GM12878 (cell line): ENCODE measurements around the gene SEMA5B. TPM values are rescaled to one million over a fixed set of nuclear protein-coding genes. Genes with fewer than 3 reads are reported as not detected.
A peak's percentile ranks its signal among the peaks of the same experiment; 100 is the strongest.

Experiments
- ATAC-seq: fragments of 200-7000 bp; cut with Tn5 transposase; 3 replicates; pipeline ENCODE4 v1.9.1; 2020; ENCODE audit warnings: mild to moderate bottlenecking, moderate library complexity
- BruUV-seq: library from RNA; stranded (reverse); fragments of 400-500 nt; replicated peaks from 2 replicates; lab custom pipeline; 2021; lab: Mats Ljungman, UMichigan
- CTCF ChIA-PET: fragments of 300-600 bp; sonication (Branson Sonifier 250); formaldehyde crosslinking; extraction: SDS; loops from one replicate; lab custom pipeline; 2021; ENCODE audit warnings: inconsistent platforms; lab: Yijun Ruan, JAX
- POLR2A ChIA-PET: fragments of 350-600 bp; formaldehyde crosslinking; extraction: SDS; loops from one replicate; lab custom pipeline; 2021; ENCODE audit warnings: inconsistent platforms; lab: Charles Lee
- RAD21 ChIA-PET: fragments of 300-600 bp; sonication (Branson Sonifier 250); formaldehyde crosslinking; loops from one replicate; lab custom pipeline; 2023; ENCODE audit warnings: antibody characterized with exemption; ENCODE audit not compliant: unreplicated experiment; lab: Charles Lee
- SMC1A ChIA-PET: fragments of 300-600 bp; sonication (Branson Sonifier 250); formaldehyde crosslinking; loops from one replicate; lab custom pipeline; 2023; ENCODE audit not compliant: unreplicated experiment, uncharacterized antibody; lab: Charles Lee
- DNase-seq: peaks from one replicate; pipeline ENCODE4 v3.0.0-alpha.2; 2011; ENCODE audit warnings: low read depth, low spot score
- FAIRE-seq: peaks from 3 replicates; lab custom pipeline; 2011; peaks lifted over from hg19 to GRCh38; lab: Jason Lieb, UNC
- H2AFZ ChIP-seq: 2 replicates; pipeline ENCODE4 v1.6.0; 2011; ENCODE audit warnings: low read depth, low read length, control low read depth; ENCODE audit not compliant: control insufficient read depth
- H3K27ac ChIP-seq: 2 replicates; pipeline ENCODE4 v1.5.1; 2011; ENCODE audit warnings: control low read depth; ENCODE audit not compliant: control insufficient read depth, insufficient read depth
- H3K27me3 ChIP-seq, 2 experiments: replicated peaks in 1 of 2; 2 replicates each; pipeline versions ENCODE4 v1.6.0 to v1.6.1; 2011; ENCODE audit warnings: low read length in 1 of 2; ENCODE audit not compliant: control insufficient read depth in 2 of 2, insufficient read depth in 2 of 2
- H3K36me3 ChIP-seq, 2 experiments: 2 replicates each; pipeline ENCODE4 v1.5.1; 2011; ENCODE audit warnings: low read length in 1 of 2; ENCODE audit not compliant: control insufficient read depth in 2 of 2, insufficient read depth in 2 of 2
- H3K4me1 ChIP-seq: 2 replicates; pipeline ENCODE4 v1.6.1; 2011; ENCODE audit warnings: mild to moderate bottlenecking, low read length, moderate library complexity, mixed read lengths; ENCODE audit not compliant: control insufficient read depth, insufficient read depth
- H3K4me2 ChIP-seq: 2 replicates; pipeline ENCODE4 v1.6.0; 2011; ENCODE audit warnings: control low read depth; ENCODE audit not compliant: control insufficient read depth, insufficient read depth
- H3K4me3 ChIP-seq: fragments of 200-600 bp; sonication (generic); 2 replicates; pipeline ENCODE4 v1.5.1; 2016
- H3K79me2 ChIP-seq: 2 replicates; pipeline ENCODE4 v1.6.0; 2011; ENCODE audit warnings: low read length; ENCODE audit not compliant: control insufficient read depth, insufficient read depth
- H3K9ac ChIP-seq: 2 replicates; pipeline ENCODE4 v1.8.0; 2011; ENCODE audit warnings: low read length, control low read depth, mixed read lengths; ENCODE audit not compliant: control insufficient read depth, insufficient read depth
- H3K9me3 ChIP-seq: replicated peaks from 3 replicates; pipeline ENCODE4 v1.5.1; 2011; ENCODE audit warnings: mild to moderate bottlenecking, low read length; ENCODE audit not compliant: control insufficient read depth, insufficient read depth
- H4K20me1 ChIP-seq: 2 replicates; pipeline ENCODE4 v1.6.0; 2011; ENCODE audit not compliant: control insufficient read depth, insufficient read depth
- IKZF1 ChIP-seq: fragments of 450-650 bp; conservative IDR thresholded peaks from 2 replicates; pipeline ENCODE4 v1.6.1; 2017; ENCODE audit warnings: antibody characterized with exemption, mild to moderate bottlenecking
- RUNX3 ChIP-seq: IDR thresholded peaks from 2 replicates; pipeline ENCODE4 v1.6.1; 2012; ENCODE audit warnings: low read length, inconsistent platforms
- WGBS: methylation state at CpG from one replicate; pipeline ENCODE4 v1.1.6; 2016; ENCODE audit warnings: low lambda C conversion rate; ENCODE audit not compliant: insufficient replicate concordance, insufficient coverage; ENCODE audit errors: missing lambda C conversion rate; 5-methylcytosine and 5-hydroxymethylcytosine counted together
- in situ Hi-C: fragments of 300-500 bp; cut with MboI; formaldehyde crosslinking; loops from 9 replicates; pipeline ENCODE4 v1.14.3; 2018; ENCODE audit warnings: mixed read lengths
- intact Hi-C: fragments of 100-400 bp; cut with micrococcal nuclease; formaldehyde crosslinking; loops from one replicate; pipeline ENCODE4 v1.14.2; 2022; ENCODE audit not compliant: unreplicated experiment
- polyA plus RNA-seq, 11 experiments: library from polyadenylated mRNA; depleted of rRNA in 4 of 11; unstranded in 6 of 11; stranded (reverse) in 5 of 11; fragments of >200 nt; fragmentation: Nextera tagmentation in 4 of 11; fragmentation: Illumina TruSeq in 1 of 11; extraction: Ambion mirVana in 4 of 11; extraction: Trizol in 1 of 11; gene quantifications; 1 replicate in 1 of 11; 2 replicates in 10 of 11; pipeline versions ENCODE4 v1.2.1 to v1.2.3, GENCODE V29; 2011 to 2016; ENCODE audit warnings: inconsistent platforms in 2 of 11, missing spikeins in 2 of 11, low read depth in 1 of 11
- total RNA-seq, 4 experiments: library from RNA; depleted of rRNA in 3 of 4; stranded (reverse); fragments of >200 nt in 3 of 4; fragmentation: Illumina TruSeq in 1 of 4; extraction: Trizol in 1 of 4; gene quantifications; 2 replicates each; pipeline versions ENCODE4 v1.2.1 to v1.2.3, GENCODE V29; 2013 to 2021
- TF ChIP-seq, protein P1 (sequence below): fragments of 450-650 bp; IDR thresholded peaks from 2 replicates; pipeline ENCODE4 v1.6.1; 2016; ENCODE audit warnings: mild to moderate bottlenecking
- TF ChIP-seq, protein P2 (sequence below): IDR thresholded peaks from 2 replicates; pipeline ENCODE4 v1.6.1; 2011; ENCODE audit warnings: borderline replicate concordance, low read depth, mild to moderate bottlenecking, moderate library complexity, mixed read lengths, low read length; ENCODE audit not compliant: insufficient read depth; ENCODE audit errors: extremely low read length

SEMA5B gene
- total and polyA plus RNA-seq, 10 of the 15 experiments (the other 5 are each of a cell fraction or from before 2014, with no cell fraction given): 0.05 TPM; not detected in 9

DNA sequence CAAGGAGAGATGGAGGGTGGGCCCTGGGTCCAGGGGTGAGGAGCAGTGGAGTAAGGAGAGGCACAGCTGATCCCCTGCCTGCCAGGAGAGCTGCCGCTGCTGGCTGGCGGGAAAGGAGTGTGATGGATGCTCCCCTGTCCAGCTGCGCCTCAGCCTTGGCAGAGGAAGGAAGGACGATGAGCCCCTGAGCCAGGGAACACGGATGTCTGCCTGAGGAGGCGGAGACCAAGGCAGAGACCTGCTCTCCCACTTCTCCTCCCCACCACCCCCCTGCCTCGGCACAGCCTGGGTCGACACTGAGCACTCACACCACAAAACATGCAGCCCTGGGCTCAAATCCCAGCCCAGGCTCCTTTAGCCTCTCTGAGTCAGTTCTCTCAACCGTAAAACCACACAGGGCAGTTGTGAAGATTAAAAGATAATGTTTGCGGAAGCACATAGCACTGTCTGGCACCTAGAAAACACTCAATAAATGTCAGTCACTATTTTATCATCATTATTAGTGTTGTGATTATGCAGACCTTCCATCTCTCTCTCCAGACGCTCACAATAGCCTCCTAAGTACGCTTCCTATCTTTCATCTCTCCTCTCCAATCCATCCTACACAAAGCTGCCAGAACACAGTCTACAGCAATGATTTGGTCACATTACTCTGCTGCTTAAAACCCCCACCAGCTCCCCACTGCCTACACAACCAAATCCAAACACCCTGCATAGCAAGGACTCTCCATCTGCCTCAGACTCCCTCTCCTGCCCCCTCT lies 52.2 kb downstream of the SEMA5B start:
- SMC1A ChIA-PET: interaction anchor here (0.7 to 1.4 kb wide), 3 partner anchors 29 to 596 kb away, joined by 3 to 4 read pairs (median 3); no protein-coding TSS in a partner anchor
- RAD21 ChIA-PET: no interaction called here
- no peaks in the 10 kb centered on the region for H4K20me1 ChIP-seq
- TF ChIP-seq IKZF1 (peak; percentile 15; the same call in 1 of the 2 replicates), RUNX3 (peak; percentile 28; the same call in 1 of the 2 replicates)
- TF ChIP-seq, protein P1, sequence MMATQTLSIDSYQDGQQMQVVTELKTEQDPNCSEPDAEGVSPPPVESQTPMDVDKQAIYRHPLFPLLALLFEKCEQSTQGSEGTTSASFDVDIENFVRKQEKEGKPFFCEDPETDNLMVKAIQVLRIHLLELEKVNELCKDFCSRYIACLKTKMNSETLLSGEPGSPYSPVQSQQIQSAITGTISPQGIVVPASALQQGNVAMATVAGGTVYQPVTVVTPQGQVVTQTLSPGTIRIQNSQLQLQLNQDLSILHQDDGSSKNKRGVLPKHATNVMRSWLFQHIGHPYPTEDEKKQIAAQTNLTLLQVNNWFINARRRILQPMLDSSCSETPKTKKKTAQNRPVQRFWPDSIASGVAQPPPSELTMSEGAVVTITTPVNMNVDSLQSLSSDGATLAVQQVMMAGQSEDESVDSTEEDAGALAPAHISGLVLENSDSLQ: peak; percentile 36; the same call in 1 of the 2 replicates
- TF ChIP-seq, protein P2, sequence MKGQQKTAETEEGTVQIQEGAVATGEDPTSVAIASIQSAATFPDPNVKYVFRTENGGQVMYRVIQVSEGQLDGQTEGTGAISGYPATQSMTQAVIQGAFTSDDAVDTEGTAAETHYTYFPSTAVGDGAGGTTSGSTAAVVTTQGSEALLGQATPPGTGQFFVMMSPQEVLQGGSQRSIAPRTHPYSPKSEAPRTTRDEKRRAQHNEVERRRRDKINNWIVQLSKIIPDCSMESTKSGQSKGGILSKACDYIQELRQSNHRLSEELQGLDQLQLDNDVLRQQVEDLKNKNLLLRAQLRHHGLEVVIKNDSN: no peak
- TF ChIP-seq, all 136 proteins: peak for 3
- no TSS peak for BruUV-seq
- ATAC-seq: peak; percentile 80
- 32% methylated on average over 12 of the region's 12 CpGs for WGBS
- Histone ChIP-seq H3K27ac (no peak overlapping the region), H3K79me2 (no peaks in the 10 kb centered on the region), H3K4me1 (0 out of 2 replicates have a peak, but pooled peaks cover 3% of the 10 kb centered on the region), H3K27me3 (0 out of 4 replicates have a peak, but pooled peaks cover 0 to 2% of the 10 kb centered on the region in 2 experiments), H3K9me3 (no peaks in the 10 kb centered on the region), H3K36me3 (no peaks in the 10 kb centered on the region), H3K4me3 (no peak overlapping the region), H3K4me2 (no peak overlapping the region), H3K9ac (no peak overlapping the region), H2AFZ (no peak overlapping the region)
- in situ Hi-C loops: no loop called here
- ChIA-PET POLR2A (interaction anchor here (0.5 kb wide), 1 partner anchor 54 kb away, joined by 3 read pairs; no protein-coding TSS in a partner anchor), CTCF (no interaction called here)
- FAIRE-seq: no peak
- intact Hi-C loops: no loop called here
- DNase-seq: no peak
